Karpas-422 (cell line): ENCODE data around the gene PCDH9. TPM values are rescaled to one million over a fixed set of nuclear protein-coding genes. Genes with fewer than 3 reads are reported as not detected.
A peak's percentile ranks its signal among the peaks of the same experiment; 100 is the strongest.

Experiments
- DNase-seq: peaks from one replicate; pipeline ENCODE4 v3.0.0-alpha.2; 2015
- H2AFZ ChIP-seq: fragments of 200-600 bp; sonication (generic); 2 replicates; pipeline ENCODE4 v1.6.1; 2014; ENCODE audit warnings: antibody characterized with exemption, low read length, mixed read lengths
- H3K27ac ChIP-seq: fragments of 200-600 bp; sonication (generic); 2 replicates; pipeline ENCODE4 v1.5.1; 2014; ENCODE audit warnings: mild to moderate bottlenecking, low read length, moderate library complexity
- H3K27me3 ChIP-seq: fragments of 200-600 bp; sonication (generic); 2 replicates; pipeline ENCODE4 v1.6.1; 2014; ENCODE audit warnings: low read length, mixed read lengths
- H3K36me3 ChIP-seq: fragments of 200-600 bp; sonication (generic); 2 replicates; pipeline ENCODE4 v1.6.1; 2014; ENCODE audit warnings: low read length, mixed read lengths; ENCODE audit not compliant: insufficient read depth
- H3K4me1 ChIP-seq: fragments of 200-600 bp; sonication (generic); 2 replicates; pipeline ENCODE4 v1.6.1; 2014; ENCODE audit warnings: mild to moderate bottlenecking, low read length, mixed read lengths
- H3K4me2 ChIP-seq: fragments of 200-600 bp; sonication (generic); 2 replicates; pipeline ENCODE4 v1.6.1; 2014; ENCODE audit warnings: low read length, low read depth, mild to moderate bottlenecking; ENCODE audit not compliant: poor library complexity, severe bottlenecking
- H3K4me3 ChIP-seq: fragments of 200-600 bp; sonication (generic); 2 replicates; pipeline ENCODE4 v1.5.1; 2014; ENCODE audit warnings: mild to moderate bottlenecking, antibody characterized with exemption, low read length, mixed read lengths
- H3K79me2 ChIP-seq: fragments of 200-600 bp; sonication (generic); 2 replicates; pipeline ENCODE4 v1.6.1; 2014; ENCODE audit warnings: mild to moderate bottlenecking, low read length, mixed read lengths
- H3K9ac ChIP-seq: fragments of 200-600 bp; sonication (generic); 2 replicates; pipeline ENCODE4 v1.6.0; 2014; ENCODE audit warnings: low read length
- H3K9me2 ChIP-seq: fragments of 200-600 bp; sonication (generic), shearing (Covaris generic); replicated peaks from 2 replicates; pipeline ENCODE4 v1.6.0; 2014; ENCODE audit warnings: mild to moderate bottlenecking, low read length, moderate library complexity; ENCODE audit not compliant: insufficient read depth
- H3K9me3 ChIP-seq: fragments of 300-700, 200-600 bp; sonication (generic); 2 replicates; pipeline ENCODE4 v1.6.1; 2014; ENCODE audit warnings: low read length, mixed read lengths
- H4K20me1 ChIP-seq: fragments of 200-600 bp; sonication (generic); 2 replicates; pipeline ENCODE4 v1.6.1; 2014; ENCODE audit warnings: mild to moderate bottlenecking, antibody characterized with exemption, low read length, low read depth; ENCODE audit not compliant: insufficient read depth
- total RNA-seq: library from RNA; depleted of rRNA; stranded (reverse); fragments of >200 nt; shearing (Covaris generic); gene quantifications from 2 replicates; pipeline ENCODE4 v1.2.3, GENCODE V29; 2014; ENCODE audit warnings: low replicate concordance

Gene PCDH9
- total RNA-seq, 1 experiment from 2014 or later: 5.8 TPM

DNA sequence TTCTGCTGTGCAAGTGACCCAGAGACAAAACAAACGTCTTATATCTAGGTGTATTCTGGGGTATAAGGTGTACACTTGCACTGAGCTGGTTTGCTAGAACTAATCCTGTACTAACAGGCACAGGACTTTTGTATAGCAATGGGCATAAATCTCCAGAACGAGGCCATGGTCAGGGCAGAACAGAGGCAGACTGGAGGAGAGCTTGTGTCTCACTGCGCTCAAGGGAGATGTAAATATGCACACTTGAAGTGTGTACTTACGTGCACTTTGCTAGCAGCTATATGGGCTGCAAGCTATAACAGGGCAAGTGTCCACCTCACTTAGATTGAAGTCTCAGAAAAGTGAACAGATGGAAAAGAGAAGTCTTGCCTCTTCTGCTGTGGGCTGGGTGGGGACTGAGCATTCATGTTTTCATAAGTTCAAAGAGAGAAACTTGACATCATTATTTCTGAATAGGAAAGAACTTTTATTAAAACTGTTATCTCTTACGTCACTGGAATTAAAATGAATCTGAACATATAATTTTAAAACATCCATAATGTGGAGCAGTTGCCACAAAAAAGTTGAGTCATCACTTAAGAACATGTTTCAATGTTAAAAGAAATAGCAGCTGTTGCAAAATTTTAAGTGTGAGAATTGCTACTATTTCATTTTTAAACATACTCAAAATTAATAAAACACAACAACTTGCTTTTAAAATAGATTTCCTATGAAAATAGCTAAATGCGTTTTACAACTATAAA, 888.3 kb downstream of the PCDH9 start:
- Histone ChIP-seq H3K9me2 (no peaks in the 10 kb centered on the region), H3K79me2 (no peaks in the 10 kb centered on the region), H3K4me1 (no peaks in the 10 kb centered on the region), H3K36me3 (no peaks in the 10 kb centered on the region), H3K27me3 (no peaks in the 10 kb centered on the region), H3K9me3 (no peaks in the 10 kb centered on the region), H3K4me3 (no peak overlapping the region), H3K27ac (no peak overlapping the region), H4K20me1 (no peaks in the 10 kb centered on the region), H2AFZ (peak overlapping the region; percentile 38; the same call in 1 of the 2 replicates), H3K4me2 (no peak overlapping the region), H3K9ac (no peak overlapping the region)
- DNase-seq: no peak

DNA sequence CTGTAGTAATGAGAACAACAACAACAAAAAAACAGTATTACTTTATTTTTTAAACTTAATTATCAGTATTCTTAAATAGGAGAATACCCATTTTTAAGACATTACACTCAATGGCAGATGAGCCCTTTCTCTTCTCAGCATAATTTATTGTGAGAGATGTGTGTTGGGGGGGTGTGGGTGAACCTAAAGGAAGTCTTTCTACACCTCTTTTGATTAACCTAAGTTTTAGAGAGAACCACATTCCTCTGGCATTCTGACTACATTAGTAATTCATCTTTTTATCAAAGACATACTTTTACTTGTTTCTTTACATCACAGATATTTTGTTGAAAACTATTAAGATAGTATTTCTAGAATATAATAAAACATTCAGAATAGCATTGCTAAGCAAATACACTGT, 890.9 kb downstream of the PCDH9 start:
- Histone ChIP-seq H3K9ac (no peak overlapping the region), H3K9me3 (no peaks in the 10 kb centered on the region), H3K4me2 (no peak overlapping the region), H3K4me3 (no peak overlapping the region), H3K4me1 (no peaks in the 10 kb centered on the region), H3K36me3 (no peaks in the 10 kb centered on the region), H2AFZ (peak overlapping the region; percentile 33; the same call in 1 of the 2 replicates), H3K27me3 (no peaks in the 10 kb centered on the region), H3K79me2 (no peaks in the 10 kb centered on the region), H3K27ac (no peak overlapping the region), H3K9me2 (no peaks in the 10 kb centered on the region), H4K20me1 (no peaks in the 10 kb centered on the region)
- DNase-seq: no peak

DNA sequence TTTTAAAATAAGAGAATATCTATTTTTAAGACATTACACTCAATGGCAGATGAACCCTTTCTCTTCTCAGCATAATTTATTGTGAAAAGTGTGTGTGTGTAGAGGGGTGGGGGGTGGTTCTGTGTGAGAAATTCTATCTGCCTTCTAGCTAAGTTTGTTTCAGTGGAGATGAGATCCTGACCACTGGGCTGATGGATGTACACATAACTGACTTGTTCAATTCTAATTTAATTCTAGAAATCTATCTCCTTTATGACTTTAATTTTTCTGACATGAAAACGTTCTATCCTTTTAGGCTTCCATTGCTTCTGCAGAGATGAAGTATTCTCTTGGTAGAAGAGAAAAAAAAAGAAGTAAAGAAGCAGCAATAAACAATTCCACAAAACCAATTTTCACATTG, 891.6 kb downstream of the PCDH9 start:
- H3K27me3 ChIP-seq: no peaks in the 10 kb centered on the region
- H4K20me1 ChIP-seq: no peaks in the 10 kb centered on the region
- no peak for DNase-seq

DNA sequence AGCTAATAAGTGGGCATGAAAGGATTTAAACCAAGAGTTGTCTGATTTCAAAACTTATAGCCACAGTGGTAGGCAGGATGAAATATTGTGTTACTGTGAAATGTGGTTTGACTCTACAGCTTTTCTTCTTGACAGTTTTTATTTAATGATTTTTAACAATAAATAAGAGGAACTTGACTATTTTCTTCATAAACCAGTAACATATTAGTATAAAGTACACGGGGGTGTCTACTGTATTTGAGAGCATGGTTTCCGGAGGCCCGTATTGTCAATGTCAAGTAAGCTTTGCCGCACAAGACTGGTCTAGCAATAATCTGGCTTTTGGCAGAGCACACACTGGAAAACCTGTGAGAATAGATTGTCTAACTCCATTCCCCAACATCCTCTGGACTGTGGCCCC, 894.5 kb downstream of the PCDH9 start:
- Histone ChIP-seq H3K79me2 (no peaks in the 10 kb centered on the region), H3K9me3 (no peaks in the 10 kb centered on the region), H3K27me3 (no peaks in the 10 kb centered on the region)

More for the DNA sequence above, 891.6 kb downstream of the PCDH9 start:
- Histone ChIP-seq H3K9me3 (no peaks in the 10 kb centered on the region), H2AFZ (no peak overlapping the region), H3K79me2 (no peaks in the 10 kb centered on the region), H3K4me1 (no peaks in the 10 kb centered on the region), H3K4me2 (no peak overlapping the region), H3K4me3 (no peak overlapping the region), H3K9me2 (no peaks in the 10 kb centered on the region), H3K36me3 (no peaks in the 10 kb centered on the region), H3K27ac (no peak overlapping the region), H3K9ac (no peak overlapping the region)

DNA sequence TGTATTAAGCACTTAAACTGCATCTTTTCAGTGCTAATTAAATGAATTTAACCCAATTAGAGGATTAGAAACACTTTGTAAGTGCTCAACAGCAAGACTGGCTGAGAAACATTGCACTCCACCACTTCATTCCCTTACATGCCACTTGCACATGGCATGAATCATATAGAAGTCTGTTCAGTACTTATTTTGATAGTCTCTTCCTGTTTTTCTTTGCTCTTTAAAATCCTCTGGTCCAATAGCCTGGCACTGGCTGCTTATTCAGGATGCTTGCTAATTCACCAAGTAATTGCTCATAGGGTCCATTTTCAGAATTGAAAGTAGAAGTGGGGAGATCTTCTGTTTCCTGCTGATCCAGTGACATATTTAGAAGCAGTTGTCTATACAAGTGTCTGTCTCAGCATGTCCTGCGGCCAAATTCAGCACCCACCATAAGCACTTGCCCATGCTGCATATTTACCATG, 900.1 kb downstream of the PCDH9 start:
- Histone ChIP-seq H3K27ac (no peak overlapping the region), H3K4me2 (no peak overlapping the region), H3K9me2 (no peaks in the 10 kb centered on the region), H3K36me3 (no peaks in the 10 kb centered on the region), H3K4me1 (no peaks in the 10 kb centered on the region), H4K20me1 (no peaks in the 10 kb centered on the region), H3K9ac (no peak overlapping the region), H2AFZ (no peak overlapping the region), H3K79me2 (no peaks in the 10 kb centered on the region), H3K9me3 (no peaks in the 10 kb centered on the region), H3K27me3 (no peaks in the 10 kb centered on the region), H3K4me3 (no peak overlapping the region)
- no peak for DNase-seq

More for the DNA sequence above, 894.5 kb downstream of the PCDH9 start:
- no peak overlapping the region for H3K9ac ChIP-seq
- no peak overlapping the region for H2AFZ ChIP-seq
- H4K20me1 ChIP-seq: no peaks in the 10 kb centered on the region
- H3K4me2 ChIP-seq: no peak overlapping the region
- no peak for DNase-seq
- no peaks in the 10 kb centered on the region for H3K36me3 ChIP-seq
- no peak overlapping the region for H3K27ac ChIP-seq
- H3K4me1 ChIP-seq: no peaks in the 10 kb centered on the region
- no peaks in the 10 kb centered on the region for H3K9me2 ChIP-seq
- no peak overlapping the region for H3K4me3 ChIP-seq

DNA sequence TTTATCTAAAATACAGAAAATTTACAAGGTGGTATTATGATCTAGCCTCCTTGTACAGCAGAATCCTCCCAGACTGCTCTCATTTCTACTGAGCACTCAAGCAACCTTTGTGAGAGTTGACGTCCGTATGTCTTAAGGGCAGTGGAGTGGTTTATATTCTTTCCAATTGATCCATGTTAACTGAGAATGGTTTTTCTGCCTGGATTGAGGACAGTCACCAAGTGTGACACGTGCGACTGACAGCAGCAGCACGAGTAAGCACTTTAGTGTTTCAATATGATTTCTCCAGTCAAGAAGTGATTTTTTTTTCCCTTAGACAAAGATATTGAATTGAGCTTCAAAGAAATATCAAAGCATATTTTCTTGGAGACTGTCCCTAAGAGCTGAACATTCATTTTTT, 901.7 kb downstream of the PCDH9 start:
- Histone ChIP-seq H2AFZ (no peak overlapping the region), H3K9me3 (no peaks in the 10 kb centered on the region), H3K79me2 (no peaks in the 10 kb centered on the region), H3K4me3 (no peak overlapping the region), H3K4me1 (no peaks in the 10 kb centered on the region), H3K9ac (no peak overlapping the region), H3K27ac (no peak overlapping the region), H3K9me2 (no peaks in the 10 kb centered on the region), H3K36me3 (no peaks in the 10 kb centered on the region), H3K27me3 (no peaks in the 10 kb centered on the region), H3K4me2 (no peak overlapping the region), H4K20me1 (no peaks in the 10 kb centered on the region)
- no peak for DNase-seq

GRCh38 chr13:66323745-66324347, 906.3 kb downstream of the PCDH9 start:
- Histone ChIP-seq H3K4me1 (no peaks in the 10 kb centered on the region), H3K9ac (no peak overlapping the region), H3K9me3 (peaks cover 4% of the 10 kb centered on the region; the same call in 1 of the 2 replicates), H3K9me2 (no peaks in the 10 kb centered on the region), H3K27ac (no peak overlapping the region), H3K36me3 (no peaks in the 10 kb centered on the region), H2AFZ (no peak overlapping the region), H3K27me3 (no peaks in the 10 kb centered on the region), H3K79me2 (no peaks in the 10 kb centered on the region), H3K4me2 (no peak overlapping the region), H4K20me1 (no peaks in the 10 kb centered on the region), H3K4me3 (no peak overlapping the region)
- no peak for DNase-seq

GRCh38 chr13:66322936-66323335, 907.2 kb downstream of the PCDH9 start:
- H3K79me2 ChIP-seq: no peaks in the 10 kb centered on the region
- H3K9ac ChIP-seq: no peak overlapping the region
- H4K20me1 ChIP-seq: no peaks in the 10 kb centered on the region
- no peaks in the 10 kb centered on the region for H3K9me2 ChIP-seq
- DNase-seq: no peak
- no peaks in the 10 kb centered on the region for H3K4me1 ChIP-seq
- no peak overlapping the region for H3K4me2 ChIP-seq
- H3K4me3 ChIP-seq: no peak overlapping the region
- H2AFZ ChIP-seq: no peak overlapping the region
- no peaks in the 10 kb centered on the region for H3K36me3 ChIP-seq
- H3K27me3 ChIP-seq: no peaks in the 10 kb centered on the region
- H3K9me3 ChIP-seq: peaks cover 9% of the 10 kb centered on the region; the same call in 1 of the 2 replicates
- H3K27ac ChIP-seq: no peak overlapping the region
